GM12878 (cell line): Measurements from ENCODE around the gene ZMYND15.

Experiments used
- CBFB ChIP-seq: IDR thresholded peaks from 2 replicates; pipeline ENCODE4 v1.6.1; 2016; ENCODE audit warnings: antibody characterized with exemption, low read depth
- EZH2 ChIP-seq: IDR thresholded peaks from 2 replicates; pipeline ENCODE4 v1.6.1; 2012; ENCODE audit warnings: low read depth, mild to moderate bottlenecking, control low read depth, inconsistent platforms, low read length, borderline replicate concordance; ENCODE audit not compliant: control insufficient read depth
- HDAC2 ChIP-seq: fragments of 200-600 bp; sonication (generic); IDR thresholded peaks from 2 replicates; pipeline ENCODE4 v1.6.1; 2017
- MTA3 ChIP-seq: IDR thresholded peaks from 2 replicates; pipeline ENCODE4 v1.6.1; 2012; ENCODE audit warnings: low read length, inconsistent platforms, borderline replicate concordance
- NBN ChIP-seq: fragments of 450-650 bp; IDR thresholded peaks from 2 replicates; pipeline ENCODE4 v1.6.1; 2016
- POLR2A ChIP-seq: IDR thresholded peaks from 2 replicates; pipeline ENCODE4 v1.6.1; 2011; ENCODE audit warnings: low read depth, mild to moderate bottlenecking, low read length
- POLR2AphosphoS2 ChIP-seq: IDR thresholded peaks from 2 replicates; pipeline ENCODE4 v1.6.1; 2011; ENCODE audit warnings: low read depth, mild to moderate bottlenecking, low read length, improper control_type of control experiment, moderate library complexity
- SREBF2 ChIP-seq: IDR thresholded peaks from 2 replicates; pipeline ENCODE4 v1.6.1; 2012; ENCODE audit warnings: mild to moderate bottlenecking, low read length
- TAF1 ChIP-seq: IDR thresholded peaks from 2 replicates; pipeline ENCODE4 v1.6.1; 2011; ENCODE audit warnings: mild to moderate bottlenecking, low read depth, low read length, borderline replicate concordance
- TF ChIP-seq, protein P1 (sequence below), 3 experiments: IDR thresholded peaks in 2 of 3; conservative IDR thresholded peaks in 1 of 3; 2 replicates each; pipeline ENCODE4 v1.5.1; 2011; ENCODE audit warnings: low read depth in 3 of 3, low read length in 3 of 3, mild to moderate bottlenecking in 3 of 3, control low read depth in 2 of 3, moderate library complexity in 2 of 3, inconsistent platforms in 1 of 3, mixed read lengths in 1 of 3; ENCODE audit not compliant: control insufficient read depth in 2 of 3, insufficient read depth in 1 of 3; ENCODE audit errors: extremely low read depth in 1 of 3

DNA sequence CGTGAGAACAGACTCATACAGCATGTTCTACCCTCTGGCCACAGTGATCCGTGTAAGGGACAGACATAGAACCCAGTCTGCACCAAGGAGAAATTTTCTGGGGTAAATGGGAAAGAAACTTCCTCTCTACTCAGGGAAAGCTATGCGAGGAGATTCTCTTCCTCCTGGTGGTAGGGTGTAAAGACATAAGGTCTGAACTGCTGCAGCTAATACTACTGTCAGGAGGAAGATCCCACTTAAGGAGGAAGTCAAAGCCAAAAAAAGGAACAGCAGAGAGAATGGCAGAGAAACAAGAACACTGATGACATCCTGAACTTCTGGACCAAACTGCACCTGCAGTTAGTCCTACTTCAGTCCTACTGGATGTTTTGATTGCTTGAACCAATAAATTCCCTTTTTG, 25.0 kb downstream of the ZMYND15 start:
- TF ChIP-seq POLR2A (no peak), NBN (no peak), EZH2 (no peak), MTA3 (no peak), CBFB (no peak), SREBF2 (no peak), TAF1 (no peak), HDAC2 (no peak), POLR2AphosphoS2 (no peak)
- TF ChIP-seq, protein P1, sequence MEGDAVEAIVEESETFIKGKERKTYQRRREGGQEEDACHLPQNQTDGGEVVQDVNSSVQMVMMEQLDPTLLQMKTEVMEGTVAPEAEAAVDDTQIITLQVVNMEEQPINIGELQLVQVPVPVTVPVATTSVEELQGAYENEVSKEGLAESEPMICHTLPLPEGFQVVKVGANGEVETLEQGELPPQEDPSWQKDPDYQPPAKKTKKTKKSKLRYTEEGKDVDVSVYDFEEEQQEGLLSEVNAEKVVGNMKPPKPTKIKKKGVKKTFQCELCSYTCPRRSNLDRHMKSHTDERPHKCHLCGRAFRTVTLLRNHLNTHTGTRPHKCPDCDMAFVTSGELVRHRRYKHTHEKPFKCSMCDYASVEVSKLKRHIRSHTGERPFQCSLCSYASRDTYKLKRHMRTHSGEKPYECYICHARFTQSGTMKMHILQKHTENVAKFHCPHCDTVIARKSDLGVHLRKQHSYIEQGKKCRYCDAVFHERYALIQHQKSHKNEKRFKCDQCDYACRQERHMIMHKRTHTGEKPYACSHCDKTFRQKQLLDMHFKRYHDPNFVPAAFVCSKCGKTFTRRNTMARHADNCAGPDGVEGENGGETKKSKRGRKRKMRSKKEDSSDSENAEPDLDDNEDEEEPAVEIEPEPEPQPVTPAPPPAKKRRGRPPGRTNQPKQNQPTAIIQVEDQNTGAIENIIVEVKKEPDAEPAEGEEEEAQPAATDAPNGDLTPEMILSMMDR (IDR thresholded peaks at IDR 0.05 in 2 of 3, conservative IDR thresholded peaks at IDR 0.05 in 1 of 3; ENCODE audit: control insufficient read depth in 2 of 3, extremely low read depth in 1 of 3, insufficient read depth in 1 of 3, low read depth in 3 of 3, low read length in 3 of 3): no peak
